T follicular helper cell (primary cell): ENCODE data around the gene NFATC2.
"Not testable (repeated sequence)": the region's sequence is repeated elsewhere in the genome, so short reads cannot be mapped to it uniquely, and the experiment has no call there.

Source experiments
- DNase-seq: peaks from one replicate; pipeline ENCODE4 v3.0.0-alpha.2; 2020; ENCODE audit warnings: low read depth

NFATC2 gene

GRCh38 chr20:51354191-51354768, 188.2 kb downstream of the NFATC2 start:
- no peak for DNase-seq

- DNase-seq, result no peak
Measured at GRCh38 chr20:51353491-51353890, 189.0 kb downstream of the NFATC2 start.

GRCh38 chr20:51352791-51353190, 189.7 kb downstream of the NFATC2 start:
- no peak for DNase-seq

GRCh38 chr20:51350941-51351631, 191.4 kb downstream of the NFATC2 start:
- no peak for DNase-seq

- DNase-seq, result no peak
Measured at GRCh38 chr20:51348876-51349275, 193.6 kb downstream of the NFATC2 start.

GRCh38 chr20:51347831-51348230, 194.7 kb downstream of the NFATC2 start:
- DNase-seq, result no peak

GRCh38 chr20:51346686-51347485, 195.6 kb downstream of the NFATC2 start:
- DNase-seq, result no peak

- no peak for DNase-seq
Measured at GRCh38 chr20:51345601-51346101, 196.9 kb downstream of the NFATC2 start.

GRCh38 chr20:51343802-51344201, 198.7 kb downstream of the NFATC2 start:
- DNase-seq, result not testable (repeated sequence)

- no peak for DNase-seq
Measured at GRCh38 chr20:51342510-51343236, 199.8 kb downstream of the NFATC2 start.

GRCh38 chr20:51341581-51341980, 200.9 kb downstream of the NFATC2 start:
- DNase-seq, result no peak

- no peak for DNase-seq
Measured at GRCh38 chr20:51340451-51340840, 202.1 kb downstream of the NFATC2 start.

- no peak for DNase-seq
Measured at GRCh38 chr20:51339721-51340450, 202.6 kb downstream of the NFATC2 start.

GRCh38 chr20:51338692-51339440, 203.7 kb downstream of the NFATC2 start:
- DNase-seq, result no peak

- no peak for DNase-seq
Measured at GRCh38 chr20:51337126-51337805, 205.3 kb downstream of the NFATC2 start.
